GM19193 (cell line): Measurements from ENCODE around the gene SRCAP.

ENCODE experiments used
- POLR2A ChIP-seq: IDR thresholded peaks from 4 replicates; pipeline ENCODE4 v1.6.1; 2011; ENCODE audit not compliant: insufficient read depth, insufficient read length; ENCODE audit errors: extremely low read depth

The SRCAP gene

DNA sequence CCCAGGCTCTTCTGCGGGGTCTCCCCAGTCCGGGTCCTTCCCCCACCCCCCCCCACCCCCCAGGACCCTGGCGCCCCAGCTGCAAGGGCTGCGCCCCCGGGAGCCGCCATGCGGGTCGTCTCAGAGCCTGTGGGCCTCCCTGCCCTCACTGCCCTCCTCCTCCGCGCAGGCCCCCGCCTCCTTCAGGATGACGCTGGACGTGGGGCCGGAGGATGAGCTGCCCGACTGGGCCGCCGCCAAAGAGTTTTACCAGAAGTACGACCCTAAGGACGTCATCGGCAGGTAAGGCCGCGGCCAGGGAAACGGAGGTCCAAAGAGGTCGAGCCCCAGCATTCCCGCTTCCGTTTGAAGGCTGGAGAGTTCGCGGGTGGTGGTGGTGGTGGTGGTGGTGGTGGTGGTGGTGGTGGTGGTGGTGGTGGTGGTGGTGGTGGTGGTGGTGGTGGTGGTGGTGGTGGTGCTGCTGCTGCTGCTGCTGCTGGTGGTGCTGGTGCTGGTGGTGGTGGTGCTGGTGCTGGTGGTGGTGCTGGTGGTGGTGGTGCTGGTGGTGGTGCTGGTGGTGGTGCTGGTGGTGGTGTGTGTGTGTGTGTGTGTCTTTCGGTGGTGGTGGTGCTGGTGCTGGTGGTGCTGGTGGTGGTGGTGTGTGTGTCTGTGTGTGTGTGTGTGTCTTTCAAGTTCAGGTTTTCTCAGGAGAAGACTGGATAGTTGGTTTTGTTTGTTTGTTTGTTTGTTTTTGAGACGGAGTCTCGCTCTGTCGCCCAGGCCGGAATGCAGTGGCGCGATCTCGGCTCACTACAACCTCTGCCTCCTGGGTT lies 49.9 kb downstream of the SRCAP start:
- TF ChIP-seq POLR2A: no peak

DNA sequence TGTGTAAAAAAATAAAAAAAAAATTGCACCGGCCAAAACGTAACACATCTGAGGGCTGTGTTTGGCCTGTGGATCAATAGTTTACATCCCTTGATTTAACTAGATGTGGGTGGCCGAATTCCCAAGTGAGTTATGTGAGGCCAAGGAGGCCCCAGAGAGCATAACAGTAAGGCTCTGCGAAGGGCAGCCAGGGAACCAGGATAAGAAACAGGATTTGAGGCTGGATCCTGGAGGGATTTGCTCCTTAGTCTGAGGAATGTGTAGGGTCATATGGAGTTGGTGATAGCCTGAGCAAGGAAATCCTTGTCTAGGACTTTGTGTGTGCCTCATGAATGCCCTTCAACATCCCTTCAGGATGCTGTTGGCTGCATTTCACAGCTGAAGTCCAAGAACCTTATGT lies 51.2 kb downstream of the SRCAP start:
- TF ChIP-seq POLR2A: no peak

DNA sequence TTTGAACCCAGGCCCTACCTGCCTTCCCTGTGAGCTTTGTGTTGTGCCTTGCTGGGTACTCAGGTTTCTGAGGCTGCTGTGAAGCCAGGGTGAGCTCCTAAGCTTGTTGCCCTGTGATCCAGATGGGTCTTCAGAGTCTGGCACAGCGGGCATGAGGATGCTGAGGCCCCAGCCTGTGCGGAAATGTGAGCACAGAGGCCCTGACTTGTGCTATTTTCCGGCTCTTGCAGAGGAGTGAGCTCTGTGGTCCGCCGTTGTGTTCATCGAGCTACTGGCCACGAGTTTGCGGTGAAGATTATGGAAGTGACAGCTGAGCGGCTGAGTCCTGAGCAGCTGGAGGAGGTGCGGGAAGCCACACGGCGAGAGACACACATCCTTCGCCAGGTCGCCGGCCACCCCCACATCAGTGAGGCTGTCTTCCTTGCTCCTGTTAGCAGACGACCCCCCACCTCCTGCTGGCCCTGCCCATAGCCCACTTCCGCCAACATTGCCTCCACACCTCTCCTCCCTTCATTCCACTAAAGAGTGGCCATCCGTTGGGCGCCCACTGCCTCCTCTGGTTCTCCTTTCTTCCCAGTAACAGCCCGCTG lies 52.0 kb downstream of the SRCAP start:
- TF ChIP-seq POLR2A: no peak

DNA sequence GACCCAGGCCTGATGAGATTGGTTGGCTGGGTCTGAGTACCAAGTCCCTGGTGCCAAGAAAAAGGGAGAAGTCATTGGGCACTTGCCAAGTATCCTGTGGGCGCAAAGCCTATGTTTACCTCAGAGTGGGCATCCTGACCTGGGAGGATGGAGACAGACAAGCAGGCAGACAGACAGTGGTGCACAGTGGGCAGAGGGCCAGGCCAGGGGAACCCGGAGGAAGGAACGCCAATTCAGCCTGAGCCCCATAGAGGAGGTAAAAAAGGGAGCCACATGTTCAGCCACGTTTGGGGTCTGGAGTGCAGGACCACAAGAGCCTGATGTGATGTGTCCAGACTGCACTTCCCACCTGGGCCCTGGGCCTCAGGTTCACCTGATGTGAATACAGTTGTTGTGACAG lies 54.6 kb downstream of the SRCAP start:
- TF ChIP-seq POLR2A: no peak

DNA sequence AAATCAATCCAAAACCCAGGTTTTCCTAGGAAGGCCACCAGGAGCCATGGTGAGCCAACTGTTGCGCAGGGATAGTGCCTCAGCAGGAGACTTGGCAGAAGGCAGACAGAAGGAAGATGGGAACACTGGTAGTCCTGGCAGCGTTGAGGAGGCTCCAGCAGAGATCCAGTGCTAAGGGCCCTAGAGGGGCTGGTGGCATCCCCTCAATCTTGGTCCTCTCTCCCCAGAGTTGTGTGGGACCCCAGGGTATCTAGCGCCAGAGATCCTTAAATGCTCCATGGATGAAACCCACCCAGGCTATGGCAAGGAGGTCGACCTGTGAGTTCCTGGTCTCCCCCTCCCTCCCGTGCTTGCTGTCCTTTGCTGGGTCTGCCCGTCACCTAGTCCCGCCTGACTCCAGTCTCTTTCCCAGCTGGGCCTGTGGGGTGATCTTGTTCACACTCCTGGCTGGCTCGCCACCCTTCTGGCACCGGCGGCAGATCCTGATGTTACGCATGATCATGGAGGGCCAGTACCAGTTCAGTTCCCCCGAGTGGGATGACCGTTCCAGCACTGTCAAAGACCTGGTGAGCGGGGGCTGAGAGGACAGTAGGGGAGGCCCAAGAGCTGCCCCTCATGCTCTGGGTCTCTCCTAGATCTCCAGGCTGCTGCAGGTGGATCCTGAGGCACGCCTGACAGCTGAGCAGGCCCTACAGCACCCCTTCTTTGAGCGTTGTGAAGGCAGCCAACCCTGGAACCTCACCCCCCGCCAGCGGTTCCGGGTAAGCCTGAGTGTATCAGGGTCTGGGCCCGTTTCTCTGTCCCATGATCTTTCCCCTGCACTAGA lies 57.2 kb downstream of the SRCAP start:
- no peak for TF ChIP-seq POLR2A

DNA sequence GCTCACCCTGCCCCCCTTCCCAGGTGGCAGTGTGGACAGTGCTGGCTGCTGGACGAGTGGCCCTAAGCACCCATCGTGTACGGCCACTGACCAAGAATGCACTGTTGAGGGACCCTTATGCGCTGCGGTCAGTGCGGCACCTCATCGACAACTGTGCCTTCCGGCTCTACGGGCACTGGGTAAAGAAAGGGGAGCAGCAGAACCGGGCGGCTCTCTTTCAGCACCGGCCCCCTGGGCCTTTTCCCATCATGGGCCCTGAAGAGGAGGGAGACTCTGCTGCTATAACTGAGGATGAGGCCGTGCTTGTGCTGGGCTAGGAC lies 57.8 kb downstream of the SRCAP start:
- TF ChIP-seq POLR2A: no peak

DNA sequence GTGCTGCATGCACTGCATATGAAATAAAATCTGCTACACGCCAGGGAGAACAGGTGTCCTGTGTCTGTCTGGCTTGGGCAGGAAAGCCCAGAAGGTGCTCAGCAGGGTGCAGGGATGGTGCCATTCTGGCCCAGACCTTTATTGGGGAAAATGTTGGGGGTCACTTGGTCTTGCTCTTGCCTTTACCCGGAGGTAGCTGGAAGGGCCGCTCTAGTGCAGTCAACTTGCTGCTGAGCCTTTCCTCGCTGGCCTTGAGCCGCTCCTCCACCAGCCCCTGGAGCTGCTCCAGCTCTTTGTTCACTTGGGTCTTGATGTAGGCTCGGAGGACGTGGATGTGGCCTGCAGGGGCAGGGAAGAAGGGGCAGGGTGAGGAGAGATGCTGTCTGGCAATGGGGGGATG lies 58.3 kb downstream of the SRCAP start:
- peak; percentile 20 for TF ChIP-seq POLR2A

DNA sequence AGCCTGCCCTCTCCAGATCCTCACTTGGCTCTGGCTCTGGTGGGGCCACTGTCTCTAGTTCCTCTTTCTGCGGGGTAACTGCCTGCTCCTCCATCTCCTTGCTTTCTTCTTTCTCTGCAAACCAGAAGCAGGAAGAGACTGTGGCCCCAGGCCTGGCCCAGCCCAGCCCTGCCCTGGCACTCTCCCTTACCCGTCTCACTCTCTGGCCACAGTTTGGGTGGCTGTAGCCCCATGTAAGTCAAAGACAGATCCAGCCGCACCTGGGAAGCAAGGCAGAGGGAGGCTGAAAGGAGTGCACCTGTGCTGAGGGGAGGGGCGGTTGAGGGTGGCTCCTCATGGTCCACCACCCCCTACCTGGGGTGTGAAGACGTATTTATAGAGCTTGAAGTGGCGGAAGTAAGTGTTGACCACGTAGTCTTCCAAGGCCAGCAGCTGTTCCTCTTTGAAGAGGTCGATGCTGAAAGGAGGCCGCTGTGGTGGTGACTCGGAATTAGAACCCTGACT lies 60.1 kb downstream of the SRCAP start:
- TF ChIP-seq POLR2A: no peak

DNA sequence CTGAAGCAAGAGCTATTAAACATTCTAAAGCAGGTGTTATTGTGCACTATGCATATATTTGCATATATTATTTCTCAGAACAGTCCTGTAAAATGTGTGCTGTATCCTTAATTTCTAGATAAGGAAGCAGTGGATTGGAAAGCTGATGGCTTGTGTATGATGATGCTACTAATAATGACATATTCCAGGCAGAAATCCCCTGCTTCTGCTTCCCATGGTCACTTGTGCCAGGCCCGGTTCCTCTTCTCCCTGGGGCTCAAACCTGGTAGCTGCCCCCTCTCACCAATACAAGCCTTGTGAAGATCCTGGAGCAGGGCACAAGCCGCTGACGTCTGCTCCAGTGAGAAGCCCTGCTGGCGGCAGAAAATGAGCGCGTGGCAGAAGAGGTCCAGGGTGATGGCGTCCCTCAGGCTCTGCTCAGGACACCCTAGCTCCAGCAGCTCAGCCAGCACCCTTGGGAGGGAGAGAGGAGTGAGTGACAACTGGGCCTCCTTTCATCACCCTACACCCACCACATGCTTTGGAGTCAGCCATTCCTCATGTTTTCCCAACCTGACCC lies 61.1 kb downstream of the SRCAP start:
- TF ChIP-seq POLR2A: no peak

DNA sequence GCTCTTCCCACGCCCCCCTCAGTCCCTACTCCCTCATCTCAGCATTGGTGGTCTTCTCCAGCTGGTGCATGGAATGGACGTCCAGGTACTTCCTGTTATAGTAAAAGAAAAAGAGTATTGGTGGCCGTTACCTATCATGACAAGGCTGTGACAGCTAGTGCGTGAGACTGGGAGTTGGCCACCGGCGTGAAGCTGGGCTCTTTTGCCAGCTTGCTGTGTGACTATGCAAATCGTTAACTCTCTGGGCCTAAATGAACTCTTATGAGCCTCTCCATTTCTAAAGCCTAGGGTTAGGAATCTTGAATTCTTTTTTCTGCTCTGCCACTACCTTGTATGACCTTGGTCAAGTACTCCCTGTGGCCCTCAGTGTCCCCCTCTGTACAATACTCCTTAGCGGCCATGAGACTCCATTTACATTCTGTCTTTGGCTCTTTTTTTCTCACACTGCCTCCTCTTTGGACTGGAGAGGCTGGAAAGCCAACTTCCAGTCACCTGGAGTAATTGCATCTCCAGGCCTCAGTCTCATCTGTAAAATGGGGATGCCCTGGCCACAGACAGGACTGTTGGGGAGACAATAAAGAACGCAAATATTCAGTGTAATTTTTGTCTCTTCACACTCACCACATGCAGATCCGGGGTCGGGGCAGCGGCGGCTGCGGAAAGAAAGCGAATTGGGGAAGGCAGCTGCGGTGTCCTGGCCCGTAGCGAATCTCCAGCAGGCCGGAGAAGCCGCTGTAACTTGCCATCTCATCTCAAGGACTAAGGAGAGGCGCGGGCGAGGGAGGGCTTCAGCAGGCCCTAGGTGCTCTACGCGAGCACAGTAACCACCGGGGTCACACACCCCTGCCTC lies 61.8 kb downstream of the SRCAP start:
- TF ChIP-seq POLR2A: peak; percentile 16

DNA sequence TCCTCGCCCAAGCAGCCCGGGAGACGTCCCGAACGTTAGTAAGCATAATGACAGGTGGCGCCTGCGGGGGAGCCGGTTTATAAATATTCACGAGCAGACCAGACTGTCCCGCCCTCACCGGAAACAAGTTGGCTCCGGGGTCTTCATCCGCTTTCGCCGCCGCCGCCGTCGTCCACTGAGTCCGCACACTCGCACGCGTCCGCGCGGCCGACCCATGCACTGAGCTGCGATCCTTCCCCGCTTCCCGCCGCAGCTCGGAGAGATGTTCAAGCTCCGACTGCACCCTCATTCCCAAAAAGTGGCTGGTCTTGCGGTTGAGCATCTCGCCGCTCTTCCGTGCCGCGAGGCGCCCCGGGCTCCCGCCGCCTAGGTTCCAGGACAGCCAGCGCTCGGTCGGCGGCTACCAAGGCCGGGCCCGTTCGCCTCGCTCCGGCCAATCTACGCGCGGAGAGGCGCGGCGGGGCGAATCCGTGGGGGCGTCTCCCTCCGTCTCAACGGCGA lies 62.5 kb downstream of the SRCAP start:
- TF ChIP-seq POLR2A: no peak

DNA sequence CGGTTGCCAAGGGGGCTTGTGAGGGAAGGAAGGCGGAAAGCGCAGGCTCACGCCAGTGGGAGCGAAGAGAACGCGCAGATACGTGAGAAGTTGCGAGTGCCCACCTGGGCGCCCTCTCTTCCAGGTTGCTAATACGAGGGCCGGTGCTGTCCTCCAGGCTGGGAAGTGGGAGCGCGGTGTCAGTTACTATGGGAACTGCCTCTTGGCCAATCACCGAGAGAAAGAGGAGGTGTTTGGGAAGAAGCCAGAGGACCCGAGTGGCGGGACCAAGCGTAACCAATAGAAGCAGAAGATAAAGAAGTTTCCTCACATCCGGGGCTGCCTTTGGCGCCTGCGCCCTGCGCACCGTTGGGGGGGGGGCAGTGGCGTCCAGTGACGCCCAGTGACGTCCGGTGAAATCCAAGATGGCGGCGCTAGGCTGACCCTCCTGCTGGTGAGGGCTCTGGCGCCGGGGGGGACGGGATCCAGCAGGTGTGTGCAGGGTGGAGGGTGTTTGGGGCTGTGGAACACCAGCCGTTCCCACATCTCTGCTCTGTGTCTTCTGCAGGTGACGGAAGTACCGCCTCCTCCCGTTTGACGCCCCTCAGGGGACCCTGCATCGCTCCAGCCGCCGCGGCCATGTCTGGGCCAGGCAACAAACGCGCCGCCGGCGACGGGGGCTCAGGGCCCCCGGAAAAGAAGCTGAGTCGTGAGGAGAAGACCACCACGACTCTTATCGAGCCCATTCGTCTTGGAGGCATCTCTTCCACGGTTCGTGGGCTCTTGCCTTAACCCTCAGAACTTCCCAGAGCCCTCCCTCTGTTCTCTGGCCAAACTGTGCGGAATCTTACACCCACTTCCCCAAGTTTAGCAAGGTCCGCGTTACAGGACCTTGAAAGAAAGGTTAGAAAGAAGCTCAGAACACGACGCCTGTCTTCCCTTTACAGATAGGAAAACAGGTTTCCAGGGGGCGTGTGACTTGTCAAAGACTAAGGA lies 63.2 kb downstream of the SRCAP start, which contains the start of the genes CFAP119 and RNF40:
Gene CFAP119, minus strand, starts transcription at position 135 of the 975 bp plus-strand sequence. CDS start 314 bp downstream, outside the sequence.
Gene RNF40, plus strand, starts transcription at position 395 of the 975 bp plus-strand sequence. Its CDS starts 224 bp downstream, at position 619.
- TF ChIP-seq POLR2A: peak; percentile 84
